Activated naive CD4-positive, alpha-beta T cell treated with anti-CD3 and anti-CD28 coated beads, Interleukin-2, amount 10 ng/mL, durations not matched to agents 7 days and 5 days (primary cell): Measurements from ENCODE around the gene SLC66A3.

Source experiments
- CTCF ChIA-PET: fragments of 350-600 bp; sonication (Branson Sonifier 250); formaldehyde crosslinking; loops from one replicate; lab custom pipeline; 2021; ENCODE audit warnings: antibody characterized with exemption; lab: Charles Lee
- DNase-seq: peaks from one replicate; pipeline ENCODE4 v3.0.0-alpha.2; 2020
- H3K27ac Mint-ChIP-seq: one replicate; pipeline ENCODE4 v1.8.0; 2021; ENCODE audit warnings: mild to moderate bottlenecking, moderate library complexity, mixed read lengths
- H3K27me3 Mint-ChIP-seq: one replicate; pipeline ENCODE4 v1.8.0; 2021; ENCODE audit warnings: mild to moderate bottlenecking, mixed read lengths
- H3K36me3 Mint-ChIP-seq: one replicate; pipeline ENCODE4 v1.8.0; 2021; ENCODE audit warnings: mixed read lengths
- H3K4me1 Mint-ChIP-seq: one replicate; pipeline ENCODE4 v1.8.0; 2021; ENCODE audit warnings: mixed read lengths
- H3K4me3 Mint-ChIP-seq: one replicate; pipeline ENCODE4 v1.8.0; 2021; ENCODE audit warnings: mild to moderate bottlenecking, moderate library complexity, mixed read lengths
- H3K9me3 Mint-ChIP-seq: one replicate; pipeline ENCODE4 v1.8.0; 2021; ENCODE audit warnings: mixed read lengths

The SLC66A3 gene

DNA sequence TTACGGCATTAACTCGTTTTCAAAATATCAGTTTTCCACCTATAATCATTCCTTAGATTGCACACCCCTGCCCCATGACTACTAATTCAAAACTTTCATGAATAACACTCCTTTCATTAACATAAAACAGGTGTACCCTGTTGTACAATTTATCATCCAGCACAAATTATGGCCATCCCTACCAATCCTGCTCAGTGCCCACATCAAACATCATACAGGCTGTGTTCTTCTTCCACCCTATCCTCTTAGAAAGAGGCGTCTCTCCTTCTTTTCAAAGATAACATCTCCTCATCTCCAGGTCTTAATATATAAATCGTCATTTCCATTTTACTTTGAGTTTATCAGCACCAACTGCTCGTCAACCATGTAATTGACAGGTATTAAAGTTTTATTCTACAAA is 67.6 kb downstream of the SLC66A3 start:
- DNase-seq, result no peak
- H3K27me3 Mint-ChIP-seq, result no peaks in the 10 kb centered on the region
- H3K9me3 Mint-ChIP-seq, result no peaks in the 10 kb centered on the region
- H3K4me3 Mint-ChIP-seq, result no peak overlapping the region
- no peak overlapping the region for H3K27ac Mint-ChIP-seq
- H3K36me3 Mint-ChIP-seq, result peaks cover 17% of the 10 kb centered on the region
- no peaks in the 10 kb centered on the region for H3K4me1 Mint-ChIP-seq
- CTCF ChIA-PET, result interaction anchor here (1.0 kb wide), 1 partner anchor 90 kb away, joined by 3 read pairs; a partner anchor contains a TSS

DNA sequence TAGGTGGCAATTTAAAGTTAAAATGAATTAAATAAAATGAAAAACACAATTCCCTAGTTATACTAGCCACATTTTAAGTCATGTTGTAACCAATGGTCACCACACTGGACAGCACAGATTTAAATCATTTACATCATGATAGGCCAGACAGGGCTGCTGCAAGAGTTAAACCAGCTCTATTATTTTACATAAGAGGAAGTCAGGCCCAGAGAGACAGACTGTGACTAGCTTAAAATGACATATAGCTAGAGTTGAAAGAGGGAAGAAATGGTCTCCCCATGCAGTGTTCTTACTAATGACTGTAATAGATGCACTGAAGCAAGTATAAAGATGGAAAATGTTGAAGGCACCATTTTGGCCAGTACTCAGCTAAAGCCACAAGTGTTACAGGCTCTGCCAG is 69.6 kb downstream of the SLC66A3 start:
- no peaks in the 10 kb centered on the region for H3K27me3 Mint-ChIP-seq
- H3K36me3 Mint-ChIP-seq, result peaks cover 13% of the 10 kb centered on the region
- no peak overlapping the region for H3K27ac Mint-ChIP-seq
- no peaks in the 10 kb centered on the region for H3K9me3 Mint-ChIP-seq
- CTCF ChIA-PET, result interaction anchor here (1.7 kb wide), 1 partner anchor 9 kb away, joined by 5 read pairs; no protein-coding TSS in a partner anchor
- no peak overlapping the region for H3K4me3 Mint-ChIP-seq
- H3K4me1 Mint-ChIP-seq, result no peaks in the 10 kb centered on the region
- no peak for DNase-seq

DNA sequence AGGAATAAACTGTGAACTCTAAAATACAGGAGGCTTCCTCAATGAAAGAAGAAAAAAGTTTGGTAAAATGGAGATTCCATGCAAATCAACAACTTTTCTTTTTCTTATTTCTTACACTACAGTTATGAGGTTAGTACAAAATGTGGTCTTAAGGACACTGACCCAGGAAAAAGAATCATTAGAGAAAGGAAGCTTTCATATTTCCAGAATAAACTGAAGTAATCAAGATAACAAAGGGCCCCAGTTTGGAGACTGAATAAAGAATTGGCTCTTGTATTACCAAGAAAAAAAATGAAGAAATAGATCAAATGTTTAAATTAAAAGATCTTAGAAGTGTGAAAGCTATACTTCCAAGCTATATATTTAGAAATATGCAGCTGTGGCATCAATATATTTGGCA is 72.3 kb downstream of the SLC66A3 start:
- no peak overlapping the region for H3K27ac Mint-ChIP-seq
- no peaks in the 10 kb centered on the region for H3K4me1 Mint-ChIP-seq
- DNase-seq, result no peak
- H3K9me3 Mint-ChIP-seq, result no peaks in the 10 kb centered on the region
- peaks cover 7% of the 10 kb centered on the region for H3K36me3 Mint-ChIP-seq
- no peak overlapping the region for H3K4me3 Mint-ChIP-seq
- CTCF ChIA-PET, result no interaction called here
- H3K27me3 Mint-ChIP-seq, result no peaks in the 10 kb centered on the region
